Esophagus muscularis mucosa (tissue), 4 donors: Measurements from ENCODE around the gene GPI. TPM values are rescaled to one million over a fixed set of nuclear protein-coding genes. Genes with fewer than 3 reads are reported as not detected.
A peak's percentile ranks its signal among the peaks of the same experiment; 100 is the strongest.

Source experiments
- DNase-seq: peaks from one replicate; pipeline ENCODE4 v3.0.0-alpha.2; 2017; ENCODE audit errors: extremely low spot score
- H3K27ac ChIP-seq, 4 donors: fragments of 200-600 bp; sonication (generic); replicated peaks in 1 of 4; 1 replicate in 3 of 4; 2 replicates in 1 of 4; pipeline ENCODE4 v1.5.1; 2016 to 2019; ENCODE audit warnings: mild to moderate bottlenecking in 1 of 4
- H3K27me3 ChIP-seq, 4 donors: fragments of 200-600 bp; sonication (generic); one replicate each; pipeline versions ENCODE4 v1.5.1 to v1.6.0; 2016 to 2019
- H3K36me3 ChIP-seq, 4 donors: fragments of 200-600 bp; sonication (generic); one replicate each; pipeline ENCODE4 v1.5.1; 2016 to 2019
- H3K4me1 ChIP-seq, 4 donors: fragments of 200-600 bp; sonication (generic); one replicate each; pipeline ENCODE4 v1.5.1; 2016 to 2019
- H3K4me3 ChIP-seq, 4 donors: fragments of 200-600 bp; sonication (generic); 1 replicate in 2 of 4; 2 replicates in 2 of 4; pipeline ENCODE4 v1.5.1; 2016 to 2019; ENCODE audit warnings: mild to moderate bottlenecking in 4 of 4, moderate library complexity in 1 of 4
- H3K9me3 ChIP-seq, 4 donors: fragments of 200-600 bp; sonication (generic); 1 replicate in 3 of 4; 2 replicates in 1 of 4; pipeline ENCODE4 v1.5.1; 2016 to 2019
- CTCF ChIP-seq, 3 experiments: fragments of 200-600 bp in 2 of 3; fragments of 450-650 bp in 1 of 3; sonication (generic) in 2 of 3; IDR thresholded peaks; one replicate each; pipeline ENCODE4 v1.5.1; 2017 to 2019; ENCODE audit warnings: antibody characterized with exemption in 3 of 3, mild to moderate bottlenecking in 2 of 3, moderate library complexity in 1 of 3
- EP300 ChIP-seq: sonication (generic); formaldehyde crosslinking; IDR thresholded peaks from one replicate; pipeline ENCODE4 v1.6.1; 2017; ENCODE audit warnings: antibody characterized with exemption
- POLR2A ChIP-seq: fragments of 450-650 bp; IDR thresholded peaks from one replicate; pipeline ENCODE4 v1.6.1; 2017; ENCODE audit warnings: antibody characterized with exemption, moderate library complexity, mild to moderate bottlenecking, low read depth
- POLR2AphosphoS5 ChIP-seq, 2 donors: sonication (generic); formaldehyde crosslinking; IDR thresholded peaks; one replicate each; pipeline ENCODE4 v1.6.1; 2017; ENCODE audit warnings: antibody characterized with exemption in 2 of 2
- WGBS: methylation state at CpG from one replicate; pipeline ENCODE4 v1.1.5; 2018; 5-methylcytosine and 5-hydroxymethylcytosine counted together
- intact Hi-C: fragments of 100-400 bp; cut with DNase I; formaldehyde crosslinking; loops from one replicate; pipeline ENCODE4 v1.15.1; 2023
- total RNA-seq, 4 donors: library from RNA; depleted of rRNA; stranded (reverse); fragments of >200 nt; gene quantifications; one replicate each; pipeline versions ENCODE4 v1.1.0 to v1.2.1, GENCODE V29; 2016

Gene GPI
- total RNA-seq, 4 donors from 2014 or later, result 121 to 313 (median 212) TPM

GRCh38 chr19:34324320-34324719 is 40.7 kb upstream of the GPI start:
- no peak for TF ChIP-seq POLR2A
- TF ChIP-seq CTCF (IDR thresholded peaks at IDR 0.05), result no peak
- TF ChIP-seq POLR2AphosphoS5 (IDR thresholded peaks at IDR 0.05), result no peak
- TF ChIP-seq EP300, result no peak
- 93% methylated on average over 3 of the region's 3 CpGs for WGBS
- no peak overlapping the region for H3K27ac ChIP-seq
- no peaks in the 10 kb centered on the region for H3K9me3 ChIP-seq
- peaks cover 0 to 5% (median 0%) of the 10 kb centered on the region in 4 donors for H3K4me1 ChIP-seq
- no peaks in the 10 kb centered on the region for H3K27me3 ChIP-seq
- no peak for DNase-seq
- H3K36me3 ChIP-seq, result peaks cover 21 to 95% (median 84%) of the 10 kb centered on the region in 4 donors
- intact Hi-C loops, result no loop called here
- H3K4me3 ChIP-seq, result no peak overlapping the region

DNA sequence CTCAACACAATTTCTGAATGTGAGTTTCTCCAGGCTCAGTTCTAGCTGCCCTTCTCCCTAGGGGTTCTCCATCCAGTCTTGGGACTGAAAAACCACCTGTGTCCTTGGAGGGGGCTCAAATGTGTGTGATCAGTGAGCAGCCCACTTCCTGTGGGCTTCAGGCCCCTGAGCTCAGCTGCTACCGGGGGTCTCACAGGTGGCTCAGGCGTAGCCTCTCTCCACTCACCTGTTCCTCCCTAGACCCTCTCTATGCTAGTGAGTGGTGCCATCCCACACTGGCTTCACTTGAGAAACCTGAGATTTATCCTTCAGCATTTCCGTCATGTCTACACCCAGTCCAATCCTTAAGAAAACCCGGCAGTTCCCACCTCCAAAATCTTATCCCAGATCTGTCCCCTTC is 39.8 kb upstream of the GPI start:
- TF ChIP-seq POLR2A (no peak), POLR2AphosphoS5 (IDR thresholded peaks at IDR 0.05) (no peak)
- H3K27ac ChIP-seq, result no peak overlapping the region
- no peak for DNase-seq
- intact Hi-C loops, result no loop called here
- no peaks in the 10 kb centered on the region for H3K9me3 ChIP-seq
- no peak overlapping the region for H3K4me3 ChIP-seq
- H3K36me3 ChIP-seq, result peaks cover 29 to 99% (median 88%) of the 10 kb centered on the region in 4 donors
- H3K4me1 ChIP-seq, result no peaks in the 10 kb centered on the region
- H3K27me3 ChIP-seq, result no peaks in the 10 kb centered on the region
- 98% methylated on average over 4 of the region's 4 CpGs for WGBS

DNA sequence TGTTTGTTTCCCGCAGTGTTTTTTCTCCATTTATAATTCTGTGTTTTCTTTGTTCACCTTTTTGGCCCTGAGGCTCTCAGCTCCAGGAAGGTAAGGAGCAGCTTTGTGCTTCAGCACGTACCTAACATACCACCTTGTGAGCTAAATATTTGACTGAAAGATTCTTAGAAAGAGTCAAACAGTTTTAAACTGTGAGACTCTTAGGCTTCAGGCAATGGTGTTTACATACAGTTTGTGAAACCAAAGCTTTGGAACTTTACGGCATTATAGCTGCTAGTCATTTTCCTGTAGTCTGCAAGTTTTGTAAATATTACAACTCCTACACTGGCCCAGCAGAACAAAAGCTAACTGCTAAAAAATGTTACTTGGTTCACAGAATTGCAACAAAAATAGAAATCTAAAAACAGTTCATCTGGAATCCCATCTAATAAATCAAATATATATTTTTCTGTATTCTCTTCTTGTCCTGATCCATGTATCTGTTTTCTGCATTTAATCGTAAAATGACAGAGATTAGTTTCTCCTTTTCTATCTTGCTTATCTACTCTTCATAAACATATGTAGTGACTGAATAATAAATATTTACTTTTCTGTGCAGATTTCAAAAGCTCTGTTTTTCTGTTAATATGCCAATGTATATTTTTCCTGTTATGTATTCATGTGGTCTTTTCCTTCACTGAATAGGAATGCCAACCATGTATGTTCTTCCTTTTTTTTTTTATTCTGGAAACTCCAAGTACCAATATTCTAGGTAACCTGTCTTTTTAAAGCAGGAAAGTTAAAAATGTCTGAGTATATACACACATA is 38.8 kb upstream of the GPI start:
- Histone ChIP-seq H3K4me1 (no peaks in the 10 kb centered on the region), H3K9me3 (no peaks in the 10 kb centered on the region), H3K36me3 (peaks cover 28 to 99% (median 92%) of the 10 kb centered on the region in 4 donors), H3K4me3 (no peak overlapping the region), H3K27me3 (no peaks in the 10 kb centered on the region), H3K27ac (no peak overlapping the region)
- no peak for TF ChIP-seq EP300
- no peak for TF ChIP-seq POLR2AphosphoS5 (IDR thresholded peaks at IDR 0.05)
- no peak for TF ChIP-seq CTCF (IDR thresholded peaks at IDR 0.05)
- no peak for TF ChIP-seq POLR2A
- intact Hi-C loops, result no loop called here
- WGBS, result 81% methylated on average over 4 of the region's 4 CpGs
- no peak for DNase-seq

DNA sequence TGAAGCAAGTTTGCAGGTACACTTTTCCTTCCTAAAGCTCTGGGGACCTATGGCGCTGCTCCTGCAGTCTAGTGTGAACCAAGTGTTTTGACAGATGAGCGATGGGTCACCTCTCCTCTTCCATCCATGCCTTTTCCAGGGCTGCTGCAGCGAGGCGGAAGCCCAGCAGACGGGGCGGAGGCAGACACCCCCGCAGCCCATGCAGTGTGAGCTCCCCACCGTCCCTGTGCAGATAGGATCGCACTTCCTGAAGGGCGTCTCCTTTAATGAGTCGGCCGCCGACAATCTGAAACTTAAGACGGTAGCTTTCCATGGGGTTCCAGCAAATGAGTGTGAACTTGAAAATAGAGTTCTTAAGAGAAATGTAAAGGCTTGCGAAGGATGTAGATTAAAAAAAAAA is 37.1 kb upstream of the GPI start:
- peak overlapping the region in 1 of 4 donors; percentile 39 for H3K27ac ChIP-seq
- peaks cover 0 to 2% (median 0%) of the 10 kb centered on the region in 4 donors for H3K4me1 ChIP-seq
- DNase-seq, result no peak
- intact Hi-C loops, result no loop called here
- H3K4me3 ChIP-seq, result no peak overlapping the region
- TF ChIP-seq POLR2A (no peak), EP300 (no peak), CTCF (IDR thresholded peaks at IDR 0.05) (no peak), POLR2AphosphoS5 (IDR thresholded peaks at IDR 0.05) (peak in 1 of 2 donors; percentile 30)
- no peaks in the 10 kb centered on the region for H3K9me3 ChIP-seq
- 91% methylated on average over 14 of the region's 15 CpGs for WGBS
- no peaks in the 10 kb centered on the region for H3K27me3 ChIP-seq
- H3K36me3 ChIP-seq, result peaks cover 18 to 98% (median 89%) of the 10 kb centered on the region in 4 donors

DNA sequence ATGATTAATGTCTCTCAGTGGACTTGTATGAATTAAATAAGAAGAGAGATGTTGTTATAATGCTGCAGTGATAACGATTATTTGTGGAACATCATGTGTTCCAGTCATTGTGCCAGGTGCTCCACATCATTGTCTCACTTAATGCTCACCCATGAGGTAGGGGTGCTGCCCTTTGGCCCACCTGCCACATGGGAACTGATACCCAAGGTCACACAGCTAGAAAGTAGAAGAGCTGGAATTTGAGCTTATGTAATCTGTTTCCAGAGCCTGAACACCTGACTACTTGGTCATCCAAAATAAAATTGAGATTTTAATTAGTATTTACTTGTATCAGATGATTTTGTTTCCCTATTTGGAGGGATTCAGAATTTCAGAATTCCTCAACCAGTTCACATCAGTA is 36.0 kb upstream of the GPI start:
- peaks cover 16 to 99% (median 88%) of the 10 kb centered on the region in 4 donors for H3K36me3 ChIP-seq
- DNase-seq, result no peak
- H3K4me1 ChIP-seq, result peaks cover 0 to 2% (median 0%) of the 10 kb centered on the region in 4 donors
- H3K9me3 ChIP-seq, result no peaks in the 10 kb centered on the region
- H3K4me3 ChIP-seq, result no peak overlapping the region
- H3K27ac ChIP-seq, result no peak overlapping the region
- no peak for TF ChIP-seq POLR2AphosphoS5 (IDR thresholded peaks at IDR 0.05)
- no peak for TF ChIP-seq POLR2A
- no peak for TF ChIP-seq EP300
- TF ChIP-seq CTCF (IDR thresholded peaks at IDR 0.05), result no peak
- no peaks in the 10 kb centered on the region for H3K27me3 ChIP-seq
- intact Hi-C loops, result no loop called here
- 65% methylated on average over 1 of the region's 1 CpG for WGBS
